A673 (cell line): Measurements from ENCODE around the gene NANOS3.

Experiments
- EZH2 ChIP-seq: fragments of 200-600 bp; sonication (generic); IDR thresholded peaks from 2 replicates; pipeline ENCODE4 v1.6.1; 2017; ENCODE audit warnings: borderline replicate concordance, low read depth, mild to moderate bottlenecking, mixed read lengths, antibody characterized with exemption, low read length; ENCODE audit not compliant: poor library complexity, severe bottlenecking
- TF ChIP-seq, protein P1 (sequence below): fragments of 300-800, 200-600 bp; sonication (generic); conservative IDR thresholded peaks from 2 replicates; pipeline ENCODE4 v1.5.1; 2017; ENCODE audit warnings: low read depth, mild to moderate bottlenecking, antibody characterized with exemption, low read length, moderate library complexity, mixed read lengths

DNA sequence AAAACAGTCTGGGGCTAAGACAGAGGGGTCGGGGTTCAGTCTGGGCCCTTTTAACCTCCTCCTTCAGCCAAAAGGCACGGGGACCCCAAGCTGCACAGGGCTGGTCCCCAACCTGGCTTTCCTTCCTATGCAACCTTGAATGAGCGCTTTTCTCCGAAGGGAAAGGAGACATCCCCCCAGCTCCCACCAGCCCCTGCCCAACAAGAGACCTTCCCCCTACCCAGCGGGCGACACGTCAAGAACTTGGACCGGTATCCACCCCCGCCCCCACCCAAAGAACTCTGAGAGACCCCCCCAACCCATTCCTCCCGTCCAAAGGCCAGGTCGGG is 35.0 kb upstream of the NANOS3 start:
- TF ChIP-seq, protein P1, sequence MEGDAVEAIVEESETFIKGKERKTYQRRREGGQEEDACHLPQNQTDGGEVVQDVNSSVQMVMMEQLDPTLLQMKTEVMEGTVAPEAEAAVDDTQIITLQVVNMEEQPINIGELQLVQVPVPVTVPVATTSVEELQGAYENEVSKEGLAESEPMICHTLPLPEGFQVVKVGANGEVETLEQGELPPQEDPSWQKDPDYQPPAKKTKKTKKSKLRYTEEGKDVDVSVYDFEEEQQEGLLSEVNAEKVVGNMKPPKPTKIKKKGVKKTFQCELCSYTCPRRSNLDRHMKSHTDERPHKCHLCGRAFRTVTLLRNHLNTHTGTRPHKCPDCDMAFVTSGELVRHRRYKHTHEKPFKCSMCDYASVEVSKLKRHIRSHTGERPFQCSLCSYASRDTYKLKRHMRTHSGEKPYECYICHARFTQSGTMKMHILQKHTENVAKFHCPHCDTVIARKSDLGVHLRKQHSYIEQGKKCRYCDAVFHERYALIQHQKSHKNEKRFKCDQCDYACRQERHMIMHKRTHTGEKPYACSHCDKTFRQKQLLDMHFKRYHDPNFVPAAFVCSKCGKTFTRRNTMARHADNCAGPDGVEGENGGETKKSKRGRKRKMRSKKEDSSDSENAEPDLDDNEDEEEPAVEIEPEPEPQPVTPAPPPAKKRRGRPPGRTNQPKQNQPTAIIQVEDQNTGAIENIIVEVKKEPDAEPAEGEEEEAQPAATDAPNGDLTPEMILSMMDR = no peak
- TF ChIP-seq EZH2 = no peak
